ENCODE results near the gene UMPS. TPM values are rescaled to one million over a fixed set of nuclear protein-coding genes. Genes with fewer than 3 reads are reported as not detected.
A peak's percentile ranks its signal among the peaks of the same experiment; 100 is the strongest.

Gene UMPS
- total and polyA plus RNA-seq, 8 donors: 18.8 to 42.0 (median 36.8) TPM

- ATAC-seq (no peak), DNase-seq (no peak)
- intact Hi-C loops (cut with DNase I): loop anchor here in 1 of 2 donors (5.0 kb wide), 1 partner anchor 129 kb away; no protein-coding TSS in a partner anchor
- H3K4me3 ChIP-seq: no peak overlapping the region
- H3K9me3 ChIP-seq: no peaks in the 10 kb centered on the region
- no peaks in the 10 kb centered on the region for H3K27me3 ChIP-seq
- no peak for TF ChIP-seq CTCF (IDR thresholded peaks at IDR 0.05)
- H3K36me3 ChIP-seq: no peaks in the 10 kb centered on the region
- peaks cover 0 to 8% of the 10 kb centered on the region in 2 donors for H3K4me1 ChIP-seq
- no peak overlapping the region for H3K27ac ChIP-seq
These were observed 38.7 kb upstream of the UMPS start for GRCh38 chr3:124691599-124691998.

- Histone ChIP-seq H3K4me1 (no peaks in the 10 kb centered on the region), H3K36me3 (no peaks in the 10 kb centered on the region), H3K27ac (no peak overlapping the region), H3K4me3 (no peak overlapping the region), H3K27me3 (no peaks in the 10 kb centered on the region), H3K9me3 (no peaks in the 10 kb centered on the region)
- no peak for TF ChIP-seq CTCF (IDR thresholded peaks at IDR 0.05)
- ATAC-seq (peak; percentile 42), DNase-seq (no peak)
- intact Hi-C loops (cut with DNase I): loop anchor here in 1 of 2 donors (5.0 kb wide), 1 partner anchor 132 kb away; no protein-coding TSS in a partner anchor
These were observed 35.8 kb upstream of the UMPS start for GRCh38 chr3:124694486-124694885.

GRCh38 chr3:124695369-124695768 is 34.9 kb upstream of the UMPS start:
- H3K27me3 ChIP-seq: no peaks in the 10 kb centered on the region
- no peak overlapping the region for H3K27ac ChIP-seq
- no peaks in the 10 kb centered on the region for H3K36me3 ChIP-seq
- no peak for TF ChIP-seq CTCF (IDR thresholded peaks at IDR 0.05)
- DNase-seq: no peak
- ATAC-seq: no peak
- no peaks in the 10 kb centered on the region for H3K9me3 ChIP-seq
- intact Hi-C loops (cut with DNase I): no loop called here
- H3K4me1 ChIP-seq: no peaks in the 10 kb centered on the region
- no peak overlapping the region for H3K4me3 ChIP-seq

- H3K27ac ChIP-seq: no peak overlapping the region
- H3K27me3 ChIP-seq: no peaks in the 10 kb centered on the region
- no peaks in the 10 kb centered on the region for H3K4me1 ChIP-seq
- no peak for DNase-seq
- H3K36me3 ChIP-seq: no peaks in the 10 kb centered on the region
- TF ChIP-seq CTCF (IDR thresholded peaks at IDR 0.05): no peak
- no peak for ATAC-seq
- intact Hi-C loops (cut with DNase I): no loop called here
- H3K9me3 ChIP-seq: no peaks in the 10 kb centered on the region
- H3K4me3 ChIP-seq: no peak overlapping the region
These were observed 34.2 kb upstream of the UMPS start for GRCh38 chr3:124696006-124696405.

- Histone ChIP-seq H3K36me3 (no peaks in the 10 kb centered on the region), H3K9me3 (no peaks in the 10 kb centered on the region), H3K4me3 (no peak overlapping the region), H3K4me1 (no peaks in the 10 kb centered on the region), H3K27me3 (no peaks in the 10 kb centered on the region), H3K27ac (no peak overlapping the region)
- intact Hi-C loops (cut with DNase I): no loop called here
- no peak for ATAC-seq
- DNase-seq: no peak
- no peak for TF ChIP-seq CTCF (IDR thresholded peaks at IDR 0.05)
These were observed 33.0 kb upstream of the UMPS start for GRCh38 chr3:124697302-124697701.
